ENCODE data around the gene NSD1. TPM values are rescaled to one million over a fixed set of nuclear protein-coding genes. Genes with fewer than 3 reads are reported as not detected.

Gene NSD1
- total RNA-seq, 1 donor from 2014 or later: 111 TPM

DNA sequence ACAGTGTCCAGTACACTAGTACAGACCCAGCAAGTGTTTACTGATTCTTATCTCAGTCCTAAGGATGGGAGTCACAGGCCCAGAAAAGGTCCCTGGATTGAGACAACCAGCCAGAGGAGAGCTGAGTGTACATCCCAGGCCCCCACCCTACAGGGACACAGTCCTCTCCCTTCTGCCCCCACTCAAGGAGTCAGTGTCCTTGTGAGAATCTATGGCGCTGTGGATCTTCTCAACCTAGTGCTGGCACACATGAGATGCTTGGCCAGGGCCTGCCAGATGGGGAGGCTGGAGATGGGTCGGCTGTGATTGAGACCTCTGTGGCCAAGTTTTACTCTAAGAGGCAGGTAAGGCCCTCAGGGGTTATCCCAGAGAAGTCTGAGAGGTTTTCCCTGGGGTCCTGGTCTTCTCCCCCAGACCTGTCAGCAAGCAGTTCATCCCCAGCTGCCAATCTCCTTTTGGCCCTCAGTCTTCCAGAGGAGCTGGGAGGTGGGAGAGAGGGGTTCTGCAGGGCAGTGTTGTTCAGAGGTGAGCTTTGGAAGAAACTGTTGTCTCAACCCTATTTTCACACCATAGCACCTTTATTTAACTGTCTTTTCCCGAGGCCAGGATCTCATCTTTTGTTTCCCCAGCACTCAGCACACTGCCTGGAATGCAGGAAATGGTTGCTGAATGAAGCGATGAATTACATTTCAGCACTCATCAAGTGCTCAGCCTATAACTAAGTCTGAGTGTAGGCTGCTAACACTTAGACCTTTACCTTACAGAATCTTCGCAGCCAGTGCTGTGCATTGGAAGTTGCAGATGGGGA lies 3.2 kb upstream of the NSD1 start:
- TF ChIP-seq, protein P1, sequence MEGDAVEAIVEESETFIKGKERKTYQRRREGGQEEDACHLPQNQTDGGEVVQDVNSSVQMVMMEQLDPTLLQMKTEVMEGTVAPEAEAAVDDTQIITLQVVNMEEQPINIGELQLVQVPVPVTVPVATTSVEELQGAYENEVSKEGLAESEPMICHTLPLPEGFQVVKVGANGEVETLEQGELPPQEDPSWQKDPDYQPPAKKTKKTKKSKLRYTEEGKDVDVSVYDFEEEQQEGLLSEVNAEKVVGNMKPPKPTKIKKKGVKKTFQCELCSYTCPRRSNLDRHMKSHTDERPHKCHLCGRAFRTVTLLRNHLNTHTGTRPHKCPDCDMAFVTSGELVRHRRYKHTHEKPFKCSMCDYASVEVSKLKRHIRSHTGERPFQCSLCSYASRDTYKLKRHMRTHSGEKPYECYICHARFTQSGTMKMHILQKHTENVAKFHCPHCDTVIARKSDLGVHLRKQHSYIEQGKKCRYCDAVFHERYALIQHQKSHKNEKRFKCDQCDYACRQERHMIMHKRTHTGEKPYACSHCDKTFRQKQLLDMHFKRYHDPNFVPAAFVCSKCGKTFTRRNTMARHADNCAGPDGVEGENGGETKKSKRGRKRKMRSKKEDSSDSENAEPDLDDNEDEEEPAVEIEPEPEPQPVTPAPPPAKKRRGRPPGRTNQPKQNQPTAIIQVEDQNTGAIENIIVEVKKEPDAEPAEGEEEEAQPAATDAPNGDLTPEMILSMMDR (IDR thresholded peaks at IDR 0.05; ENCODE audit: unreplicated experiment): no peak
- H3K9me3 Mint-ChIP-seq (ENCODE audit: unreplicated experiment): no peaks in the 10 kb centered on the region
- peaks cover 19% of the 10 kb centered on the region for H3K27me3 Mint-ChIP-seq (ENCODE audit: unreplicated experiment)
- peak overlapping the region; percentile 67 for H3K27ac Mint-ChIP-seq (ENCODE audit: unreplicated experiment)
- H3K4me3 Mint-ChIP-seq (ENCODE audit: unreplicated experiment): peak overlapping the region; percentile 37
- peaks cover 40% of the 10 kb centered on the region for H3K4me1 Mint-ChIP-seq (ENCODE audit: unreplicated experiment)
- H3K36me3 Mint-ChIP-seq (ENCODE audit: low read depth, unreplicated experiment): peaks cover 8% of the 10 kb centered on the region
- DNase-seq (ENCODE audit: low spot score): no peak

DNA sequence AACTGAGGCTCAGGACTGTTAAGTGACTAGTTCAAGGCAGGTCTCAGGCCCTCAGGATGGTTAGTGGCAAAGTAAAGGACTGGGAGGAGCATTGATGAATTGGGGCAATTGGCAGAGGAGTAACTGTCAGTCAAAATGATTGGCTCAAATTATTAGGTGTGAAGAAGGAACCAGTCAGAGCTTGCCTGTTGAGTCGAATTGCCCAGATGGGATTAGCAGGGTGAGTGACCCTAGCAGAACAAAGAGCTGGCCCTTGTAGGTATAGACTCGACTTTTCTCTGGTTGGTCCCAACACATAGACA lies 2.6 kb upstream of the NSD1 start:
- Mint-ChIP-seq H3K4me3 (ENCODE audit: unreplicated experiment) (peak overlapping the region; percentile 27), H3K27ac (ENCODE audit: unreplicated experiment) (no peak overlapping the region), H3K36me3 (ENCODE audit: low read depth, unreplicated experiment) (peaks cover 11% of the 10 kb centered on the region), H3K9me3 (ENCODE audit: unreplicated experiment) (no peaks in the 10 kb centered on the region), H3K4me1 (ENCODE audit: unreplicated experiment) (peaks cover 43% of the 10 kb centered on the region), H3K27me3 (ENCODE audit: unreplicated experiment) (peaks cover 19% of the 10 kb centered on the region)
- DNase-seq (ENCODE audit: low spot score): no peak
- TF ChIP-seq, protein P1 (IDR thresholded peaks at IDR 0.05; ENCODE audit: unreplicated experiment): no peak

DNA sequence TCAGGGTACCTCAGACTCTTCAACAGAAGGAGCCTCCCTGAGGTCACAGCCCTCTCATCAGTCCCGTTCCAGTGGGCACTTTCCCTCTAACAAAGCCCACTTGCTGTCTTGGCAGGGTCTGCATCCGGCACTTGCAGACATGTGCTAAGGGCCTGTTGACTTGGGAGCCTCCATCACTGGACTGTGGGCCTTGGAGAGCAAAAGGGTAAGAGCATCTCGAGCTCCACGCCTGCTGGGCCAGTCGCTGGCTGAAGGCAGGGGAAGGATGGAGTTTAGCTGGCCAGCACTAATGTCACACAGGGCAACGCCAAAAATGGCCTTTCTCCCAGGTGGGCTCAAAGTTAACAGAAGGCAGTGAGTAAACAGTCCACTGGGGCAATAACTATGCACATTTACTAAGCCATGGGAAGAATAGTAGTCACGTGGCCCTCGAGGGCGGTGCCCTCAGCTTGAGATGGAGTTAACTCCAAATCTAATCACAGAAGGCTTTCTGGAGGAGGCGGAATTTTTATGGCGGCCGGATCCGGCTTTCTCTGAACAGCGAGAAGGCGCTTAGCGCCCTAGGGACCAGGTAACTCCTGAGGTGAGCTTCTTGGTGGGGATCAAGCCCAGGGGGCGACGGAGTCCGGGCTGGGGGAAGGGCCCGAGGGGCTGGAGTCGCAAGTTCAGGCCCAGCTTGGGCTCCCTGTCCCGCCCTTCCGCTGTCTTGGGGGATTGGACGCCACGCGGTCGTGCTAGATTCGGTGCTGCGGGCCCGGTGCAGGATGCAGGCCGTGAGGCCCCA lies 2.0 kb upstream of the NSD1 start:
- Mint-ChIP-seq H3K27ac (ENCODE audit: unreplicated experiment) (peak overlapping the region; percentile 21), H3K4me3 (ENCODE audit: unreplicated experiment) (peak overlapping the region; percentile 72), H3K4me1 (ENCODE audit: unreplicated experiment) (peaks cover 43% of the 10 kb centered on the region), H3K9me3 (ENCODE audit: unreplicated experiment) (no peaks in the 10 kb centered on the region), H3K27me3 (ENCODE audit: unreplicated experiment) (peaks cover 19% of the 10 kb centered on the region), H3K36me3 (ENCODE audit: low read depth, unreplicated experiment) (peaks cover 11% of the 10 kb centered on the region)
- DNase-seq (ENCODE audit: low spot score): no peak
- TF ChIP-seq, protein P1 (IDR thresholded peaks at IDR 0.05; ENCODE audit: unreplicated experiment): no peak

DNA sequence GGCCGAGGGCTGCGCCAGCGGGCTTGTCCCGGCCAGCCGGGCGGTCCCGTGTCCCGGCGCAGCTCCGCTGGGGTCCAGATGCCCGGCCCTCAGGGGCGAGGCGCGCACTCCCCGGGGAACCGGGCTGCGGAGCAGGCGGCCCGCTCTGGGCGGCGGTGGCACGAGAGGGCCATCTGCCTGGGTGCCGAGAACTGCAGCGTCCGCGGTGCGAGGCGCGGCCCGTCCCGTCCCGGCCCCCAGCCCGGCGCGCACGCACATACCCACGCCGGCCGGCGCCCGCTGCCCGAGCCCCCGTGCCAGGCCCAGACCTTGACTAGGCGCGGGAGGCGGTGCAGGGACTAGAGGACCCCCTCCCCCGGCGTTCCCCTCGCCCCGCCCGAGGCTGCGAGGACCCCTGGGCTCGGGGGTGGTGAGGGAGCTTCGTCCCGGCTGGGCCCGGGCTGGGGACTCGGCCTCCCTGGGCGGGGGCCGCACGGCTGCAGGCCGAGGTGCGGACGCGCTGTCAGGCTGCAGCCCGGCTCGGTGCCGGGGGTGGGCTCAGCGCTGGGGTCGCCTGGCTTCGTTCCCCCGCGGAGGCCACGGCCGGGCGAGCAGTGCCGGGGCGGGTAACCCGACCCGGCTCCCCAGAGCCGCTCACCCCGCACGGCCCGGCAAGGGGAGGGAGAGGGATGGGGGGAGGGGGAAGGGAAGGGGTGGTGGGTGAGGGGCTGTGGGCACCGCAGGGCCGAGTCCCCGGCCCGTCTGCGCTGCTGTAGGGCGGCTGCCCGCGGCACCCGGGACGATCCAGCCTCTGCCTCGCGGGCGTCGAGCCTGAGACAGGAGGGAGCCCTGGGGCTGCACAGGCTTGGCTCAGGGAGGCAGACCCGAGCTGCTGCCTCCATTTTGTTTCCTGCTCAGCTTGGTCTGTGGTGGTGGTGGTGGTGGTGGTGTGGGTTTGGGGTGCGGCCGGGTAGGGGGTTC lies 1.2 kb upstream of the NSD1 start:
- Mint-ChIP-seq H3K27ac (ENCODE audit: unreplicated experiment) (no peak overlapping the region), H3K4me3 (ENCODE audit: unreplicated experiment) (peak overlapping the region; percentile 25), H3K4me1 (ENCODE audit: unreplicated experiment) (peaks cover 47% of the 10 kb centered on the region), H3K27me3 (ENCODE audit: unreplicated experiment) (peaks cover 18% of the 10 kb centered on the region), H3K9me3 (ENCODE audit: unreplicated experiment) (no peaks in the 10 kb centered on the region), H3K36me3 (ENCODE audit: low read depth, unreplicated experiment) (peaks cover 14% of the 10 kb centered on the region)
- peak; percentile 45 for DNase-seq (ENCODE audit: low spot score)
- TF ChIP-seq, protein P1 (IDR thresholded peaks at IDR 0.05; ENCODE audit: unreplicated experiment): no peak

Data from endothelial cell (in vitro differentiated cells).